Esophagus muscularis mucosa (tissue), 4 donors: ENCODE data around the gene HOXC10.

ENCODE experiments used
- EP300 ChIP-seq: sonication (generic); formaldehyde crosslinking; IDR thresholded peaks from one replicate; pipeline ENCODE4 v1.6.1; 2017; ENCODE audit warnings: antibody characterized with exemption
- POLR2A ChIP-seq: fragments of 450-650 bp; IDR thresholded peaks from one replicate; pipeline ENCODE4 v1.6.1; 2017; ENCODE audit warnings: antibody characterized with exemption, moderate library complexity, mild to moderate bottlenecking, low read depth
- POLR2AphosphoS5 ChIP-seq, 2 donors: sonication (generic); formaldehyde crosslinking; IDR thresholded peaks; one replicate each; pipeline ENCODE4 v1.6.1; 2017; ENCODE audit warnings: antibody characterized with exemption in 2 of 2
- TF ChIP-seq, protein P1 (sequence below), 3 experiments: fragments of 200-600 bp in 2 of 3; fragments of 450-650 bp in 1 of 3; sonication (generic) in 2 of 3; IDR thresholded peaks; one replicate each; pipeline ENCODE4 v1.5.1; 2017 to 2019; ENCODE audit warnings: antibody characterized with exemption in 3 of 3, mild to moderate bottlenecking in 2 of 3, moderate library complexity in 1 of 3

DNA sequence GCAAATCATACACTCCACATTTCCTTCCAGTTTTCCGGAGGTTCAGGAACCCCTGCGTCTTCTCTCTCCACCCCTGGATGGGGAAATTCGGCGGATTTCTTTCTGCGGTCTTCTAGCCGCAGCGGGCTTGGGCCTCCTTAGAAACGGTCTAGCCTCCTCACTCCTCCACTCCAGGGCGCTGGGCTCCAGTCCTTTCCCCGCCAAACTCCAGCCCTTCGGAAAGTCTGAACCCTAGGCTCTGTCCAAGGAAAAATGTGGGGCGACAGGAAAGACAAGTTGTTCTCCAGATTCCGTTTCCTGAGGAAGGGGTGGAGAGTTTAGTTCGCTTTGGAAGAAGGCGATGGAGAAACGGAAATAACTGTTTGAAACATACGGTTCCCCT lies 1.4 kb upstream of the HOXC10 start:
- TF ChIP-seq POLR2A (no peak), POLR2AphosphoS5 (IDR thresholded peaks at IDR 0.05) (no peak), EP300 (no peak)
- TF ChIP-seq, protein P1, sequence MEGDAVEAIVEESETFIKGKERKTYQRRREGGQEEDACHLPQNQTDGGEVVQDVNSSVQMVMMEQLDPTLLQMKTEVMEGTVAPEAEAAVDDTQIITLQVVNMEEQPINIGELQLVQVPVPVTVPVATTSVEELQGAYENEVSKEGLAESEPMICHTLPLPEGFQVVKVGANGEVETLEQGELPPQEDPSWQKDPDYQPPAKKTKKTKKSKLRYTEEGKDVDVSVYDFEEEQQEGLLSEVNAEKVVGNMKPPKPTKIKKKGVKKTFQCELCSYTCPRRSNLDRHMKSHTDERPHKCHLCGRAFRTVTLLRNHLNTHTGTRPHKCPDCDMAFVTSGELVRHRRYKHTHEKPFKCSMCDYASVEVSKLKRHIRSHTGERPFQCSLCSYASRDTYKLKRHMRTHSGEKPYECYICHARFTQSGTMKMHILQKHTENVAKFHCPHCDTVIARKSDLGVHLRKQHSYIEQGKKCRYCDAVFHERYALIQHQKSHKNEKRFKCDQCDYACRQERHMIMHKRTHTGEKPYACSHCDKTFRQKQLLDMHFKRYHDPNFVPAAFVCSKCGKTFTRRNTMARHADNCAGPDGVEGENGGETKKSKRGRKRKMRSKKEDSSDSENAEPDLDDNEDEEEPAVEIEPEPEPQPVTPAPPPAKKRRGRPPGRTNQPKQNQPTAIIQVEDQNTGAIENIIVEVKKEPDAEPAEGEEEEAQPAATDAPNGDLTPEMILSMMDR (IDR thresholded peaks at IDR 0.05), result no peak
